Posterior cingulate gyrus (tissue), 11 donors: ENCODE measurements around the gene CCL27.

Source experiments
- DNase-seq, 10 donors: peaks; one replicate each; pipeline versions ENCODE4 v3.0.0 to v3.0.0-alpha.2; 2020 to 2021; ENCODE audit warnings: mixed read lengths in 3 of 10
- intact Hi-C: fragments of 100-400 bp; cut with DNase I; formaldehyde crosslinking; loops from one replicate; pipeline ENCODE4 v1.15.1; 2023

Gene CCL27

DNA sequence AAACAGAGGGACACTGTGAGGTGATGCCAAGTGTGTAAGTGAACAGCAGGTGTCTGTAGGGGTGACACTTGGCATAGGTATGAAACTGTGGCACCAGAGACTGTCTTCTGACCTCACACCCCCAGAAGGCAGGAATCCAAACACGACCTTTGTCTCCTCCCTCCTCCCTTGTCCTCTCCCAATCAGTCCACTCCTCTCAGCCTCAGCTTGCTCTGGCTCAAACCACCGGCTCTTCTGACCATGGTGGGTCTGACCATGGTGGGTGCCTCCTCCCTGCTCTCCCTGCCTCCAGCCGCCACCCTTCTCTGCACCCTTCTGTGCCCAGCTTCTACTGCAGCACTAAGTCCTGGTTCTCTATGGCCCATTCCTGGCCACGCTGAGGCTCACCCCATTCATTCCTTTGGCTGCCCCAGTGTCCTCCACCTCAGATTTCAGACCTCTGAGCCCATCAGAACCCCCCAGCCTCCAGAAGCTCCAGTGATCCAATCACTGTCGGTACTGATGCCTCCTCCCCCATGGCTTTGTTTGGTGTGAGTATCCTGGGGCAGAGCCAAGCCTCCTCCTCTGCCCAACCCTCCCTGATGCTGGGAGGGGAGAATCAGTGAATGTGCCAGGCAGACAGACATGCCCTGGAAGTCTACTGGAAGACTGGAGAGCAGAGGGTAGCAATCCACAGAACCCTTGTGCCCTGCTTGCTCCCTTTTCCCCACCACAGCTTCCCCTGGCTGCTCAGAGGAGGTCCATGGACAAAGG lies 31.9 kb downstream of the CCL27 start:
- intact Hi-C loops: no loop called here
- peak in 2 of 10 donors; percentile 6 to 52 for DNase-seq

DNA sequence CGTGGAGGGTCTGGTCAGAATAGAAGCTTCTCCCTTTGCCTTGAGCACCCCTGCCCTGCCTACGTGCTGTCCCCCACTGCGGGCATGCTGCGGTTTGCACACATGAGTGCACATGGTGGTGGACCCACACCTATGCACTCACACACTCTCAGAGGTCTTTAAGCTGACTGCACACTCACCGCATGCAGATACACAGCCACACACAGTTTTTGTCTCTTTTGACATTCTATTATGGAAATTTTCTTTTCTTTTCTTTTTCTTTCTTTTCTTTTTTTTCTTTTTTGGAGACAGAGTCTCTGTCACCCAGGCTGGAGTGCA lies 33.0 kb downstream of the CCL27 start:
- DNase-seq: peak in 1 of 10 donors; percentile 32
- intact Hi-C loops: no loop called here

DNA sequence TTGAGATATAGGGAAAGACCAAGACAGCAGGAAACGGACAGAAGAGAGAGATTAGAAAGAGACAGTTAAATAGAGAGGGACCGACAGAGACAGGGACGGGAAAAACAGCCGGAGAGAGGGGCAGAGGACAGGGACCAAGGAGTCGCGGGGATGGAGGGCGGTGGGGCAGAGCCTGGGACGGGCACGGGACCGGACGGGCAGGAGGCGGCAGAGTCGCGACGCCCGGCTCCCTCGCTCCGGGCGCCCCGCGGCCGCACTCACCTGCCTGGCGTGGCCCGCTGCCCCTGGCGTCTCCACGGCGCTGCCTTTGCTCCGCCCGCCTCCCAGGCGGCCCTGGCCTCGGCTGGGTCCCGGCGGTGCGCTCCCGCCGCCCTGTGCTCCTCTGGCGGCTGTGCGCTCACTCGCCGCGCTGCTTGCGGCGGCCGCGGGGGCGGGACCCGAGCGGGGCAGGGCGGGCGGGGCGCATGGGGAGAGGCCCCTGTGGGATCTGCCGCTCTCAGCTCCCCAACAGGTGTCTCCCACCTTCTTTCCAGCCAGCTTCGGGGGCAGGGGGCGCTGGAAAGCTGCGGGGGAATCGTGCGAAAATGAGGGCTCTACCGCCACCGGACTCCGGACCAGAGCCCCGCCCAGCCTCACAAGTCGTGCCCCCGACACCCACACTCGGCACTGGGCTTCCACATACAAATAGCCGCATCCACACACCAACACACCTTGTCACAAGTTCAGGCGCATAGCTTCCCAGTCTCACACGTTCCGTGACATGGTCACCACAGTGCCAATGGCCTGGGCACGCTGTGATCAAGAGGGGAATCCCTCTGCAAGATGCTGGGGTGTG lies 33.6 kb downstream of the CCL27 start, which contains the start of gene ARID3C:
Gene ARID3C, minus strand, starts transcription at position 411 of the 835 bp plus-strand sequence. CDS start 1,052 bp downstream, outside the sequence.
- intact Hi-C loops: no loop called here
- DNase-seq: peak in 2 of 10 donors; percentile 64 to 74

GRCh38 chr9:34627716-34628655 lies 34.5 kb downstream of the CCL27 start:
- intact Hi-C loops: no loop called here
- peak in 2 of 10 donors; percentile 25 to 64 for DNase-seq

- intact Hi-C loops: no loop called here
Observed at GRCh38 chr9:34625186-34625486, 37.3 kb downstream of the CCL27 start.

GRCh38 chr9:34624475-34625185 lies 37.8 kb downstream of the CCL27 start:
- intact Hi-C loops: no loop called here
- peak in 2 of 10 donors; percentile 25 to 77 for DNase-seq

More at GRCh38 chr9:34625186-34625486, 37.3 kb downstream of the CCL27 start:
- peak in 2 of 10 donors; percentile 4 to 8 for DNase-seq

- peak in 2 of 10 donors; percentile 66 to 74 for DNase-seq
- intact Hi-C loops: no loop called here
Observed at GRCh38 chr9:34623374-34624235, 38.9 kb downstream of the CCL27 start.

DNA sequence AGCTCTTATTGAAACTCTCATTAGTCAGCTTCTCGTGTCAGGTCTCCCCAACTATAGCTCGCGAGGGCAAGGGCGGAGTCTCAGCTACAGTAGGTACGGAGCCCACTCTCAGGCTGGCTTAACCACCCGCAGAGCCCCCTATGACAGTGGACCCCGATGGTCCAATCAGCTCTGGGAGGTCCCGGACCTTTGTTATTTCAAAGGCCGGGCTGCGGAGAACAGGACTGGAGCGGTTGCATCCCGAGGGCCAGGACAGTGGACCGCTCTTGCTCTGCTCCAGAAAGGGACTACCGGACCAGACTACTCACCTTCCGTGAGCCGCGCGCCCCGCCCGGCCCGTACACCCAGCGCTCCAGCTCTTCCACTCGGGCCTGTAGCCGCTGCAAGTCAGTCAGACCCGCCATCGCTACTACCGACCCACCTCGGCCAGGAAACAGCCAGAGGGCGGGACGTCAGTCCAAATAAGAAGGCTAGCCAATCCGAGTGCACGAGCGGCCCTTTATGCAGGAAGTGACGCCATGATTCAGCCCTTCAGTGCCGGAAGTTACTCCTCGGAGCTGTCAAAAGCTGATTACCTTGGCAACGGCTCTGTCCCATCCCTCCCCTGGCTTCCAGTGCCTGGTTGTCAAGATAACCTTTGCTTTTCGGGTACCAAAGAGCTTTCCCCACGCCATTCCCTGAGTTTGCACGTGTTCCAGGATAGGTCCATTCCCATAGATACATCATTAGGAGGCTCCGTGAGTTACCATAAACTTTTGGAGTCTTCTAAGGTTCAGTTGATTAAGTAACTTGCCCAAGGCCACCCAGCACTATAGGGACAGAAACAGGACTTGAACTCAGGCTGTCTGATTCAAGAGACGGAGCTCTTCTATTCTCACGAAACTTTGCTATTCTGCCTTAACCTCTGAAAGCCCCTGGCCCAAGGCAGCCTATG lies 42.1 kb downstream of the CCL27 start, which contains the start of gene DCTN3:
Gene DCTN3, minus strand, starts transcription at position 435 of the 934 bp plus-strand sequence. Its CDS starts 31 bp downstream, at position 404.
- intact Hi-C loops: no loop called here
- DNase-seq: peak; percentile 90 to 99 (median 96)

- DNase-seq: peak in 1 of 10 donors; percentile 51
- intact Hi-C loops: no loop called here
Observed at GRCh38 chr9:34615132-34615531, 47.3 kb downstream of the CCL27 start.

GRCh38 chr9:34612788-34613390 lies 49.6 kb downstream of the CCL27 start:
- peak in 8 of 10 donors; percentile 68 to 95 (median 82) for DNase-seq
- intact Hi-C loops: loop anchor here (1.0 kb wide), 1 partner anchor 21 kb away; no protein-coding TSS in a partner anchor
